KMS-11 (cell line): ENCODE measurements around the gene ZNF83.

Experiments used
- H2AFZ ChIP-seq: fragments of 200-600 bp; sonication (generic); 2 replicates; pipeline ENCODE4 v1.6.1; 2016; ENCODE audit warnings: antibody characterized with exemption, mixed run types, low read depth
- H3K27ac ChIP-seq: fragments of 200-600 bp; sonication (generic); 2 replicates; pipeline ENCODE4 v1.6.1; 2016; ENCODE audit warnings: mild to moderate bottlenecking, mixed run types
- H3K27me3 ChIP-seq: fragments of 200-600 bp; sonication (generic); 2 replicates; pipeline ENCODE4 v1.6.1; 2017; ENCODE audit warnings: mild to moderate bottlenecking, low read depth, mixed run types, moderate library complexity; ENCODE audit not compliant: insufficient read depth
- H3K36me3 ChIP-seq: fragments of 200-600 bp; sonication (generic); 2 replicates; pipeline ENCODE4 v1.6.1; 2017; ENCODE audit warnings: mild to moderate bottlenecking, mixed run types; ENCODE audit not compliant: insufficient read depth
- H3K4me1 ChIP-seq: fragments of 200-600 bp; sonication (generic); 2 replicates; pipeline ENCODE4 v1.6.1; 2016; ENCODE audit warnings: mild to moderate bottlenecking, low read depth, mixed run types; ENCODE audit not compliant: poor library complexity, severe bottlenecking
- H3K4me2 ChIP-seq: fragments of 200-600 bp; sonication (generic); 2 replicates; pipeline ENCODE4 v1.7.0; 2016; ENCODE audit warnings: mild to moderate bottlenecking, mixed run types
- H3K4me3 ChIP-seq: fragments of 200-600 bp; sonication (generic); IDR thresholded peaks from 2 replicates; pipeline ENCODE4 v1.6.1; 2017; ENCODE audit warnings: low read depth, low read length, mixed read lengths; ENCODE audit not compliant: insufficient read depth
- H3K79me2 ChIP-seq: fragments of 200-600 bp; sonication (generic); 2 replicates; pipeline ENCODE4 v1.6.1; 2016; ENCODE audit warnings: low read depth, mixed run types; ENCODE audit not compliant: insufficient read depth
- H3K9ac ChIP-seq: fragments of 200-600 bp; sonication (generic); 2 replicates; pipeline ENCODE4 v1.6.1; 2016; ENCODE audit warnings: mild to moderate bottlenecking, mixed run types
- H4K20me1 ChIP-seq: fragments of 200-600 bp; sonication (generic); 2 replicates; pipeline ENCODE4 v1.6.1; 2016; ENCODE audit warnings: mild to moderate bottlenecking, mixed run types; ENCODE audit not compliant: insufficient read depth
- CTCF ChIP-seq: fragments of 200-600 bp; sonication (generic); conservative IDR thresholded peaks from 2 replicates; pipeline ENCODE4 v1.6.1; 2017; ENCODE audit warnings: low read depth, mild to moderate bottlenecking, antibody characterized with exemption, low read length, moderate library complexity, mixed read lengths

The ZNF83 gene

DNA sequence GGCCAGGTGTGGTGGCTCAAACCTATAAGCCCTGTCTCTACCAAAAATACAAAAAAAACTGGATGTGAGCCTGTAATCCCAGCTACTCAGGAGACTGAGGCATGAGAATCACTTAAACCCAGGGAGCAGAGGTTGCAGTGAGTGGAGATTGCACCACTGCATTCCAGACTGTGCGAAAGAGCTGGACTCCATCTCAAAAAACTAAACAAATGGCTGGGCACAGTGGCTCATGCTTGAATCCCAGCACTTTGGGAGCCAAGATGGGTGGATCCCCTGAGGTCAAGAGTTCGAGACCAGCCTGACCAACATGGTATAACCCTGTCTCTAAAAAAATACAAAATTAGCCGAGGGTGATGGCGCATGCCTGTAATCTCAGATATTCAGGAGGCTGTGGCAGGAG is 34.9 kb upstream of the ZNF83 start:
- Histone ChIP-seq H3K27me3 (no peaks in the 10 kb centered on the region), H3K4me1 (no peaks in the 10 kb centered on the region), H3K79me2 (no peaks in the 10 kb centered on the region), H3K27ac (no peak overlapping the region), H3K4me2 (no peak overlapping the region), H2AFZ (no peak overlapping the region), H3K36me3 (no peaks in the 10 kb centered on the region), H4K20me1 (no peaks in the 10 kb centered on the region), H3K9ac (no peak overlapping the region), H3K4me3 (no peak overlapping the region)
- TF ChIP-seq CTCF, result no peak

DNA sequence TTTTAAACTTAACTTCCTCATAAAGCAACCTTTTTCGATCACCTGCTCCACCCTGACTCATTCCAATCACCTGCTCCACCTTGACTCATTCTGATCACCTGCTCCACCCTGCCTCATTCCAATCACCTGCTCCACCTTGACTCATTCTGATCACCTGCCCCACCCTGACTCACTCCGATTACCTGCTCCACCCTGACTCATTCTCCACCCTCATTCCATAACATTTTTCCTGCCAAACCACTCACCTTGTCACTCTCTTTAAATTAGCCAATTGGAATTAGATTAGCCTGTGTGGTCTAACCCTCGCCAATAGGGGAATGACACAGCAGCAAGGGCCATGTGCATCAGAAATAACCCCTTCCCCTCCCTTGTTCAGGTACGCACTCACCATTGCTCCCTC is 31.9 kb upstream of the ZNF83 start:
- Histone ChIP-seq H3K79me2 (no peaks in the 10 kb centered on the region), H2AFZ (no peak overlapping the region), H3K27me3 (no peaks in the 10 kb centered on the region), H3K27ac (no peak overlapping the region), H3K9ac (no peak overlapping the region), H3K4me3 (no peak overlapping the region), H4K20me1 (no peaks in the 10 kb centered on the region), H3K4me1 (no peaks in the 10 kb centered on the region), H3K36me3 (no peaks in the 10 kb centered on the region), H3K4me2 (no peak overlapping the region)
- no peak for TF ChIP-seq CTCF

- H4K20me1 ChIP-seq, result no peaks in the 10 kb centered on the region
- no peak overlapping the region for H2AFZ ChIP-seq
- no peak for TF ChIP-seq CTCF
- H3K4me1 ChIP-seq, result no peaks in the 10 kb centered on the region
- H3K36me3 ChIP-seq, result no peaks in the 10 kb centered on the region
- no peak overlapping the region for H3K27ac ChIP-seq
- no peaks in the 10 kb centered on the region for H3K27me3 ChIP-seq
- no peaks in the 10 kb centered on the region for H3K79me2 ChIP-seq
- H3K9ac ChIP-seq, result no peak overlapping the region
- no peak overlapping the region for H3K4me3 ChIP-seq
- no peak overlapping the region for H3K4me2 ChIP-seq
Observed at GRCh38 chr19:52669586-52669985, 31.4 kb upstream of the ZNF83 start.

DNA sequence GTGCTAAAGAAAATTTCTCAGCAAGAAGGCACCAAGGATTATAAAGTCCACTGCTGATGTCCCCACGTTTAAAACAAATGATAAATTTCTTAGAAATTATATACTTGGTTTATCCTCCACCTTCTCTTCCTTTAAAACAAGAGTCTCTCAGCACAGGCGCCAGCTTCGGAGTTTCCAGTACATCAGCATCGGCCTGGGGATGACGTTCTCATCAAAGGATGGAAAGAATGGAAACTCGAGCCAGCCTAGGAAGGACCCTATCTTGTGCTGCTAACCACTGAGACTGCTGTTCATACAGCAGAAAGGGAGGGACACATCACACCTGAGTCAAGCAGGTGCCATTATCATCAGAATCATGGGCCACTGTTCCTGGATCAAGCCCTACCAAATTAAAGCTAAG is 29.8 kb upstream of the ZNF83 start:
- Histone ChIP-seq H3K4me1 (no peaks in the 10 kb centered on the region), H3K79me2 (no peaks in the 10 kb centered on the region), H3K9ac (no peak overlapping the region), H3K4me2 (no peak overlapping the region), H2AFZ (no peak overlapping the region), H3K27ac (no peak overlapping the region), H3K4me3 (no peak overlapping the region), H3K27me3 (no peaks in the 10 kb centered on the region), H3K36me3 (no peaks in the 10 kb centered on the region), H4K20me1 (no peaks in the 10 kb centered on the region)
- no peak for TF ChIP-seq CTCF

GRCh38 chr19:52666506-52666905 is 28.4 kb upstream of the ZNF83 start:
- Histone ChIP-seq H3K27me3 (no peaks in the 10 kb centered on the region), H2AFZ (no peak overlapping the region), H3K36me3 (no peaks in the 10 kb centered on the region), H4K20me1 (no peaks in the 10 kb centered on the region), H3K79me2 (no peaks in the 10 kb centered on the region), H3K4me2 (no peak overlapping the region), H3K4me1 (no peaks in the 10 kb centered on the region), H3K27ac (no peak overlapping the region), H3K9ac (no peak overlapping the region), H3K4me3 (no peak overlapping the region)
- TF ChIP-seq CTCF, result no peak
